NK-92 treated with Interleukin-12 subunit alpha and Interleukin-12 subunit beta, amount 100 ng/mL, for 24 hours (cell line): ENCODE results near the gene OR52E6.

Source experiments
- DNase-seq: peaks from one replicate; lab custom pipeline; 2025; lab: John Stamatoyannopoulos, UW

Gene OR52E6

DNA sequence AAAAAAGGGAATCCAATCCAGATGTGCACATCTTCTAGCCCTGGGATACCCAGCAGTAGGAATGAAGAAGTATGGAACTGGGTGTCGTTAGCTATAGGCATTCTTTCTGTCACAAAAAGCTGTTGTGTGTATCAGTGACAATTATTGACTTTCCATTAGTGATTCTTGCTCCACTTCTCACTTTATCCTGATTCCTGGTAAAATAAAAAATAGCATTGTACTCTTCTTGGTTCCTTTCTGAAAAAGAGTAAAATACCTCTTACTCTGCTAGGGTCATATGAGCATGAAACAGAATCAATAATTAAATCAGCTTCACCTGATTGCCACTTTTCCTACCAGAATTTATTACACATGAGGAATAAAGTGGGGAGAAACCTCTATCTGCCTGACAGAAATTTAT, at the start of gene OR52E6:
Gene OR52E6, minus strand, starts transcription at position 101 of the 400 bp plus-strand sequence. Its CDS starts 0 bp downstream, at position 101.
- DNase-seq: no peak

DNA sequence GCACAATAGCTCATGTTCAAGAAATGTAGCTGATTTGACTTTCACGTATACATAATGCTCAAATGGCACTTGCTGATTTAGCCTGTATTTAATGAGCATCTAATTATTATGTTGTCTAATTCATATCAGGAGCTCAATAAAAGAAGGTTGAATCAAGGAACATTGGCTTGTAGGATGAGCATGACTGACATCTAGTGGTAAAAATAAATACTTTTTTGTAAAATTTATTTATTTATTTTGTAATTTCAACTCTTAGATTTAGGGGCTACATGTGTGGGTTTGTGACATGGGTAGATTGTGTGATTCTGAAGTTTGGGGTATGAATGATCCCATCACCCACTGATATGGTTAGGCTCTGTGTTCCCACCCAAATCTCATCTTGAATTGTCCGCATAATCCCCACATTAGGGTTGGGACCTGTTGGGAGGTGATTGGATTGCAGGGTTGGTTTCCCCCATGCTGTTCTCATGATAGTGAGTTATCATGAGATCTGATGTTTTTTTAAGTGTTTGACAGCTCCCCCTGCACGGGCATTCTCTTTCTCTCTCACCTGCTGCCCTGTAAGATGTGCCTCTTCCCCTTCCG, 49.6 kb upstream of the OR52E6 start:
- DNase-seq: no peak

- DNase-seq: no peak
Measured at GRCh38 chr11:5887661-5888060, 46.0 kb upstream of the OR52E6 start.

DNA sequence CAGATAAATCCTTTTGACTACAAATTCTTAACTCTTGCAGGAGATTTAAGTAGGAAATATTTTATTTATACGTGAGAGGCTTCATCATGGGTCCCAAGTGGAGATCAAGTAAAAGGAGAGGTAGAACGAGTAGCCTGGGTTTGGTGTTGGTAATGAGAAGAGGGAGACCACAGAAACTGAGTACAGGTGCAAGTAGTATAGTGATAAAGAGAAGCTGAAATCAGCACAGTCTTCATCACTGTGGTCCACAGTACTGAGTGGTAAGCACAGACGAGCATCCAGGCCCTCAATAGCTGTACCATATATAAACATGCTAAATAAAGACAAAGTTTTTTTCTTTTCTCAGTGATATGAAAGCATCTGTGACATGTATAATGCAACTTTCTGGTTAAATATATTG, 45.5 kb upstream of the OR52E6 start:
- no peak for DNase-seq

- DNase-seq: no peak
Measured at GRCh38 chr11:5881756-5882155, 40.1 kb upstream of the OR52E6 start.

DNA sequence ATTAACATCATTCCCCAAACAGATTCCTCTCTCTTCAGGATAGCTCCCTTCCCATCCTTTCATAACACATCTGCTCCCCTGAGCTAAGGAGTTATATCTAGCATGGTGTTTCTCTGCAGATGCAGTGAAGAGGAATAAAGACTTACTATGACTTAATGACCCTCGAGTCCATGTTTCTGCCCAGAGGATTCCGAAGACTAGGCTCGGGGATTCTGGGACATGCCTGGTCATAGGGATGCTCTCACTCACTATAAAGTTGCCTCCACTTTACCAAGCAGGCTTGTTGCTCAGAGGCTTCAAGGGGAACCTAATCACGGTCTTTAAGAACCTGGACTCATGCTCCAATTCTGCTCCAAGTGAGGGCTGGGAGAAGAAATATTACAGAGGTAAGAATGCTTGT, 38.6 kb upstream of the OR52E6 start, which contains the start of gene OR52E4:
Gene OR52E4, plus strand, starts transcription at position 301 of the 400 bp plus-strand sequence. CDS start 3,664 bp downstream, outside the sequence.
- DNase-seq: no peak

DNA sequence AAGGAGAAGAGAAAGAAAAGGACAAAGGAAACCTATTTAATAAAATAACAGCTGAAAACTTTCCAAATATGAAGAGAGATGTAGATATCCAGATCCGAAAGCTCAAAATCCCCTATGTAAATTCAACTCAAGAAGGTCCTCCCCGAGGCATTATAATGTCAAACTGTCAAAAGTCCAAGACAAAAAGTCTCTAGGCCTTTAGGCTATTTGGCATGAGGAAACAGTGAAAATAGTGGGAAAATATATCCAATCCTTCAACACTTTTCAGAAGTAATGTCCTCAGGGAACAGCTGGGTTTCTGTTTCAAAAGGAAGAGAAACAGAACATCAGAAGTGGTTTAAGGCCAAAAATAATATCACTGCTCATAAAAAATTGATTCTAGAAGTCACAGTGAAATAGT, 36.9 kb upstream of the OR52E6 start:
- DNase-seq: no peak

DNA sequence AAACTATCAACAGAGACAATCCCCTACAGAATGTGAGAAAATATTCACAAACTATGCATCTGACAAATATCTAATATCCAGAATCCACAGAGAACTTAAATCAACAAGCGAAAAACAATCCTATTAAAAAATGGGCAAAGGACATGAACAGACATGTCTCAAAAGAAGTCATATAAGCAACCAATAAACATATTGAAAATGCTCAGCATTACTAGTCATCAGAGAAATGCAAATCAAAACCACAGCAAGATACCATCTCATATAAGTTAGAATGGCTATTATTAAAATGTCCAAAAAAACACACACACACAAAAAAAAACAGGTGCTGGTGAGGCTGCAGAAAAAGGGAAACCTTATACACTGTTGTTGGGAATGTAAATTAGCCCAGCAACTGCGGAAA, 24.1 kb upstream of the OR52E6 start:
- DNase-seq: no peak

GRCh38 chr11:5857590-5857989, 15.9 kb upstream of the OR52E6 start, which contains the start of gene OR52E8:
OR52E8 (minus strand) TSS chr11:5857690; CDS start chr11:5857690, 0 bp downstream.
- DNase-seq: no peak

DNA sequence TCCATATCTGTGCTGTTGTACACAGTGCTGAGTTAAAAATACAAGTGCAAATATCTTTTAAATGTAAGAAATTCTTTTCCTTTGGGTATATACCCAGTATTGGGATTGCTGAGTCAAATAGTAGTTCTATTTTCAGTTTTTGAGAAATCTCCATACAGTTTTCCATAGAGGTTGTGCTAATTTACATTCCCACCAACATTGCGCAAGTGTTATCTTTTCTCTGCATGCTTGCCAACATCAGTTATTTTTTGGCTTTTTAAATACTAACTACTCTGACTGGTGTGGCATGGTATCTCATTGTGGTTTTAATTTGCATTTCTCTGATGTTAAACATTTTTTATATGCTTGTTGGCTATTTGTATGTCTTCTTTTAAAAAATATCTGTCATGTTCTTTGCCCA, 9.3 kb upstream of the OR52E6 start:
- no peak for DNase-seq

DNA sequence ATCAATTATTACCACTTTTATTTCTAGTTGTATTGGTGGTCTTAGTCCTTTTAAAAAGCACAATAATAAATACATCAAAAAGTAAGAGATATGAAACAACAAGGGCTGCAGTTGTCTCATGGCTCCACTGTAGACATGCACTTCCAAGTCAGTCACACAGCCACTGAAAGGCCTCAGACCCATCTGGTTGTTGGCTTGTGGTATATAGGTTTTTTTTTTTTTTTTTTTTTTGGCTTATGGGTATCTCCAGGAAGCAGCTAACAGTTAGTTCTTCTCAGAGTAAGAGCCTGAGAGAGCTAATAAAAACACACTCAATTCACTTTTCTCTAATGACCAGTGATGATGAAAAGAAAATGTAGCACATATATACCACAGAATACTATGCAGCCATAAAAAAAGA, 6.0 kb upstream of the OR52E6 start:
- no peak for DNase-seq

DNA sequence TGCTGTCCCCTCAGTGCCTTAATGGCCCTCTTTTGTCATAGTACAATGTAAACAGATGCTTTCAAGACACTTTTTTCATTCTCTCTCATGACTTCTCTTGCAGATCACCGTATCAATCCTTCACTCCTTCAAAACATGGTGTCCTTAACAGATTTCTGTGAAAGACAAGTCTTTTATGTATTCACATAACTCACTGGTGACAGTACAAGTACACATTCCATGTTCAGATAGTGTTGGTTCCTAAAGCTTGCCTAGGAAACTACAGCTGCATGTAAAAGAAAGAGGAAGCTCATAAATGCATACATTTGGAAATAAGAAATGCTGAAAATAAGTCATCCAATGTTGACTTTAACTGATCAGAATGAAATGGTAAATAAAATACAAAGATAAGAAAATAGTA, 5.0 kb upstream of the OR52E6 start:
- no peak for DNase-seq

GRCh38 chr11:5837695-5838094, 4.0 kb downstream of the OR52E6 start:
- DNase-seq: no peak

DNA sequence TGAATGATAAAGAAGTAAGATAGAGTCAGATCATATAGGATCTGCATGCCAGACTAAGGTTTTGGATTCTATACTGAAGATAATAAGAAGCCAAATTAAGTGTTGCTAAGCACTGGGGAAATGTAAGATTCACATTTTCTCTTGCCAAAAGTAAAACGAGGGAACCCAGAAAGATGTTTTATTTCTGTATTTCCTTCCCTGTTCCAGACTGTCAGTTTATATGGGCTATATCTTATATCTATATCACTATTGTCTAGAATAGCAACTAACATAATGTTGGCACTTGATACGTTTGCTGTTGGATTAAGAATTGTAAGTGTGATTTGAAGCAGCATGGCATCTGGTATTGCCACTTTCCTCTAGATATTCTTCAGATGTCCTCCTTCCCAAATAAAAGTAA, 8.3 kb downstream of the OR52E6 start:
- no peak for DNase-seq

- no peak for DNase-seq
Measured at GRCh38 chr11:5831196-5831829, 10.4 kb downstream of the OR52E6 start.

DNA sequence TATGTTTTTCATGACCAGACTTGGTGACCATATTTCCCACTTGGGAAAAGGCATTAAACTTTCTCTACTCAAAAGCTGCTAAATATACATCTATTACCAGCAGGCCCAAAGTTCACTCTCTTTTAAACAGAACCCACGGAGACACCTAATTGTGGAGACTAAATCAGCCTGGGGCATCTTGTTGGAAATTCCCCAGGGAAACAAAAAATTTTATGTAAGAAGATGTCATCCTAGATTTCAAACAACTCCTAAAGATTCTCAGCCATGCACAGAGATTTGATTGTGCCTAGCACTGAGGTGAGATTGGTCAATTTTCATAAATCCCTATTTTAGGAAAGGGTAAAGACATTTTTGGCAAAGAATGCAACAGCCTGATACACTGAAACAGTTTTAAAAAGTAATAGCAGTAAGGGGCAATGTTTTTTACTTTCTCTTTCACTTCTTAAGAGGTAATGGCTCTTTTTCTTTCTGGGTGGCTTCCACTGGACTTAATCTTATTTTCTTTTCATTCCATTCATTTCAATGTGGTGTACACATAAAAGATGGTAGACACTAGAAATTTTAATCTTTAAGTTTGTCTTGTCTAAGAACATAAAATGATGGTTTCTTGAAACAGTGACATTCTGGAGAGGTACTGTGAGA, 23.3 kb downstream of the OR52E6 start:
- DNase-seq: no peak

DNA sequence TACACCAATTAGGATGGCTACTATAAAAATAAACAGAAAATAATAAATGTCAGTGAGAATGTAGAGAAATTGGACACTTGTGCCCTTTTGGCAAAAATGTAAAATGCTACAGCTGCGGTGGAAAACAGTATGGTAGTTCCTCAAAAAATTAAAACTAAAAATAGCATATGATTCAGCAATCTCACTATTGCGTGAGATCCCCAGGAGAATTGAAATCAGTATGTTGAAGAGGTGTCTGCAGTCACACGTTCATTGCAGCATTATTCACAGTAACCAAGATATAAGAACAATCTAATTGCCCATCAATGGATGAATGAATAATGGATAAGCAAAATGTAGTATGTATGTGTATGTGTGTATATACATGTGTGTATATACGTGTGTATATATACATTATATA, 26.2 kb downstream of the OR52E6 start:
- DNase-seq: no peak

- DNase-seq: no peak
Measured at GRCh38 chr11:5809905-5810795, 31.5 kb downstream of the OR52E6 start.

DNA sequence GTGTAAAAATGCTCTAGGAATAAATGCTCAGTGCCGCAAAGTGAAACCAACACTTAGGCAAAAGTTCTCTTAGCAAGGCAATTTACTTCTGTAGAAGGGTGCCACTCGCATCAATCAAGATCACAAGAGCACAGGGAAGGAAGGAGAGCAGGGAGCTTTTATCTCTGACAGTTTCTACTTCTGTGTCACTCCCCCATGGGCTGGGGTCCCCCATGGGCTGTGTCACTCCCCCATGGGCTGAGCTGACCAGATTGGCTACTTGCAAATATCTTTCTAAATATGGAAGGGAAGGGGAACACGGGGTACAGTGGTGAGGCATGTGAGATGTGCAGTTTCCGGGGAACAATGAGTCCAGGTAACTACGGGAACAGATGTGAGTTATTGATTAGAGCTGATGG, 32.6 kb downstream of the OR52E6 start:
- DNase-seq: no peak

- peak; percentile 44 for DNase-seq
Measured at GRCh38 chr11:5808500-5809121, 33.1 kb downstream of the OR52E6 start, which contains the start of gene OR52N2. OR52N2 (plus strand) TSS chr11:5808924; CDS start chr11:5820336, 11,412 bp downstream.

DNA sequence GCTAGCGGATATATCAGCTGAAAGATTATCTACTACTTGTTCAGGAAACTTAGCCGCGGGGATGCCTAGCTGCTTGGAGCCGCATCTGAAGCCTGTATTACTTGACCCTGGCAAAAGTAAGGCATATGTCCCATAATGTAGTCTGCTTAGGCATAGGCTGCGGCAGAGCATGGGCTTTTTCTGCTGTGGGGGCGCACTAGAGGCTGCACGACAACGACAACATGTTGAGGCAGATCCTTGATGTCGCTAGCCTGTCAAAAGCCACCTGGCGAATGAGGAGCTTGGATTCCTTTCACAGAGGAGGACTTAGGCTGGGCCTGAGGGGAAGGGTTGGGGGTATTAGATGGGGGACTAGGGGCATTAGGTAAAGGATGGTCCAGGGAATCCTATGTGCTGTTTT, 34.1 kb downstream of the OR52E6 start:
- DNase-seq: no peak

DNA sequence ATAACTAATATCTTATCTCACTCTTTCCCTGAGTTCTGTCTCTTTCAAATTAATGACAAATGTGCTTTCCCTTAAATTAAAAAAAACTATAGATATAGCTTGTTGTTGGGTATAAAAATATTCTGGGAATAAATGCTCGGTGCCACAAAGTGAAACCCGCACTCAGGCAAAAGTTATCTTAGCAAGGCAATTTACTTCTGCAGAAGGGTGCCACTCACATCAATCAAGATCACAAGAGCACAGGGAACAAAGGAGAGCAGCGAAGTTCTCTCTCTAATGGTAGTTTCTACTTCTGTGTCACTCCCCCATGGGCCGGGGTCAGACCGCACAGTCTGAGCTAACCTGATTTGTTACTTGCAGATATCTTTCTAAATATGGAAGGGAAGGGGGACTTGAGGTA, 37.7 kb downstream of the OR52E6 start:
- no peak for DNase-seq
